Breast epithelium (tissue), 3 donors: ENCODE data around the gene SP6.

Experiments used
- POLR2A ChIP-seq: fragments of 450-650 bp; IDR thresholded peaks from one replicate; pipeline ENCODE4 v1.6.1; 2016; ENCODE audit warnings: antibody characterized with exemption, mild to moderate bottlenecking, moderate library complexity
- POLR2AphosphoS5 ChIP-seq, 3 donors: sonication (generic); formaldehyde crosslinking; IDR thresholded peaks; one replicate each; pipeline ENCODE4 v1.6.1; 2017; ENCODE audit warnings: antibody characterized with exemption in 3 of 3
- TF ChIP-seq, protein P1 (sequence below), 3 donors: fragments of 450-650 bp; IDR thresholded peaks; one replicate each; pipeline ENCODE4 v1.5.1; 2016 to 2017; ENCODE audit warnings: antibody characterized with exemption in 3 of 3, mild to moderate bottlenecking in 3 of 3, moderate library complexity in 3 of 3

GRCh38 chr17:47815106-47815918, 35.7 kb downstream of the SP6 start:
- TF ChIP-seq, protein P1, sequence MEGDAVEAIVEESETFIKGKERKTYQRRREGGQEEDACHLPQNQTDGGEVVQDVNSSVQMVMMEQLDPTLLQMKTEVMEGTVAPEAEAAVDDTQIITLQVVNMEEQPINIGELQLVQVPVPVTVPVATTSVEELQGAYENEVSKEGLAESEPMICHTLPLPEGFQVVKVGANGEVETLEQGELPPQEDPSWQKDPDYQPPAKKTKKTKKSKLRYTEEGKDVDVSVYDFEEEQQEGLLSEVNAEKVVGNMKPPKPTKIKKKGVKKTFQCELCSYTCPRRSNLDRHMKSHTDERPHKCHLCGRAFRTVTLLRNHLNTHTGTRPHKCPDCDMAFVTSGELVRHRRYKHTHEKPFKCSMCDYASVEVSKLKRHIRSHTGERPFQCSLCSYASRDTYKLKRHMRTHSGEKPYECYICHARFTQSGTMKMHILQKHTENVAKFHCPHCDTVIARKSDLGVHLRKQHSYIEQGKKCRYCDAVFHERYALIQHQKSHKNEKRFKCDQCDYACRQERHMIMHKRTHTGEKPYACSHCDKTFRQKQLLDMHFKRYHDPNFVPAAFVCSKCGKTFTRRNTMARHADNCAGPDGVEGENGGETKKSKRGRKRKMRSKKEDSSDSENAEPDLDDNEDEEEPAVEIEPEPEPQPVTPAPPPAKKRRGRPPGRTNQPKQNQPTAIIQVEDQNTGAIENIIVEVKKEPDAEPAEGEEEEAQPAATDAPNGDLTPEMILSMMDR (IDR thresholded peaks at IDR 0.05), result no peak
- TF ChIP-seq POLR2AphosphoS5 (IDR thresholded peaks at IDR 0.05) (no peak), POLR2A (no peak)
